ENCODE data around the gene EEF1AKMT2.

EEF1AKMT2 gene

DNA sequence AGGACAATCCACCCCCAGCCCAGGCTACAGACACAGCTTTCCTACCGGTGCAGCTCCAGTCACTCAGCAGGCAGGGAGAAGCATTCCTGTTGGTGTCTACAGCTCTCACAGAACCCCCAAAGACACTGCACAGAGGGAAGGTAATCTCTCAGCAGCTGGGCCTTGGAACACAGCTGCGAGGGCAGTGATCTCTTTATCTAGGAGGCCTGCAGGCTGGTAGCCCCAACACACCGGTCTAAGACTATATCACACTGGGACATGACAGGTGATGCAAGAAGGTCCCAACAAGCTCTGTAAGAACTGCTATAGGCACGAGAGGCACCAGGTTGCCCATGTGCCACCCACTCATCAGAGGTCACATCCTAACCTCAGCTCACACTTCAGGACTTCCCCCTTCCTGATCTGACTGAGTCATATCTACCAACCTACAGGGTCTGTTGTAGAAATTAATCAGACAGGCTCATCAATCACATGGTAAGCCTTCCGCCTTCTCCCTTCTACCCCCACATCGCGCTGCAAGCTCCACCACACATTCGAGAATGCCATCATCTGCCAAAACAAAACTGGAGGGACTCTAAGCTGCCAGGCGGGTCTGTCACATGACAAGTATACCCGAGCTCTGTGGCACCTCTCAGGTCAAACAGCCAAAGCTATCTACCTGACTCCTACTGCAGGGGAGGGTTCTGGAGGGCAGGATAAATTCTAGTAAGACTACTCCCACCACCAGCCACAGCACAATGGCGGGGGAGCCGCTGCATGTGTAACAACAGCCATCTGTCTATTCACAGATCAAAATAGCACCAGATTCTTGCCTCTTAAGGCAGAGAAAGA, 73.6 kb downstream of the EEF1AKMT2 start:
- peak; percentile 64 to 65 for DNase-seq

DNA sequence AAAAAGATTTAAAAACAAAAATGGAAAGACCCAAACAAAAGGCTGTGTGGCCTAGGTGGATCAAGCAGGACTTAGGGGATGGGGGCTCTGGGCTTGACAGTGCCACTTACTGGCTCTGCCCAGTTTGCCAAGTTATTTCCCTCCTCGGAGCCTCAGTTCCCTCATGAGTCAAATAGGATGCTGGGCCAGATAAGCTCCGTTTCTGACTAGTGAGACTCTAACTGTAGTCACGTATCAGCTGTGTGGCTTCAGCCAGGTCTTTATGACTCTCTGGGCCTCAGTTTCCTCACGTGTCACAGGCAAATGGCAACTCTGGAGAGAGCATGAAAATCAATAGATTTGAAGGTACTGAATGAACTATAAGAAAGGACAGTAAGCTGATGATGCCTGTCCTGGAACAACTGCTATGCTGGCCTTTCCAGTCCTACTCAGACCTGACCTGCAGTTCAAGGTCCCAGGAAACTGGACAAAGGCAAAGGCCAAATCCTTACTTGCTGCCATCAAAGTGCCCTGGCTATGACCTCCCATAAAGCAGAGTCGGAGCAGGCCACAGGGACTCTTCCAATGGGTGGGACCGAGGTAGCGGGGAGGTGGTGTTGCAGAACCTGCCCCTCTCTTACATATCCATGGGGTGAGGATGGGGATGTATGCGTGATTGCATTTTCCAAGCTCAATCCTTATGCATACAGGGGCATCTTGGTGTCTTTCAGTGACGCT, 74.5 kb downstream of the EEF1AKMT2 start:
- no peak for DNase-seq

DNA sequence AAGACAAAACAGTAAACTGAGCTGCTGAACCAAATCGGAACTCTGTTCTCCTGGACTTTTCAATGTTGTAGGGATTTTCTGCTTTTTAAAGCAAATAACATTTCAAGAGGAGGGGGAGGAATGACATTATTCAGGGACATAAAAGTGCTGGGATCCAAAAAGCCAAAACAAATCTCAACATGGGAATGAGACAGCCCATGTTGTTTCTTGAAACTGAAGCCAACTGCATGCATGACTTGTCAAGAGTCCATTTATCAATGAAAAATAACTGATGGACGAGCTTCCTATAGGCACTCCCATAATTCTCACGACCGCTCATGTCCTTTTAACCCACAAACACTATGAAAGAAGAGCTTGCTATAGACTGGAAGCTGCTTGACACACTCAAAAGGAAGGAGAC, 75.3 kb downstream of the EEF1AKMT2 start:
- no peak for DNase-seq

DNA sequence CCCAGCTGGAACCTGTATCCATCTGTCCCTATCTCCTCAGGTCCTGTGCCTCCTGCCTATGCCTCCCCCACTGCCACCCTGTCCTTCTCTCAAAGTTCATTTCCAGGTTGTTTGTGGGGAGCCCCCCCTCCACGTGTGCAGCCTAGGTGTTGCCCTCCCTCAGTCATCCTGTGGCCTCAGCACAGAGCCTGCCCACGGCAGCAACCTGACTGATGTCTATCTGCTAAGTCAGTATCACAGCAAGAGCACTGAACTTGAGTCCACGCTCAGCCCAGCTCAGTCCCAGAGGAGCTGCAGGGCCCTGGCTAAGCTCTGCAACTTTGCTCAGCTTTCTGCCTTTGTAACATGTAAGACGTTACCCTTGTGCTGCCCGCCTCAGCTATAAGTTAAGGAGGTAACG, 76.2 kb downstream of the EEF1AKMT2 start:
- DNase-seq, result no peak

DNA sequence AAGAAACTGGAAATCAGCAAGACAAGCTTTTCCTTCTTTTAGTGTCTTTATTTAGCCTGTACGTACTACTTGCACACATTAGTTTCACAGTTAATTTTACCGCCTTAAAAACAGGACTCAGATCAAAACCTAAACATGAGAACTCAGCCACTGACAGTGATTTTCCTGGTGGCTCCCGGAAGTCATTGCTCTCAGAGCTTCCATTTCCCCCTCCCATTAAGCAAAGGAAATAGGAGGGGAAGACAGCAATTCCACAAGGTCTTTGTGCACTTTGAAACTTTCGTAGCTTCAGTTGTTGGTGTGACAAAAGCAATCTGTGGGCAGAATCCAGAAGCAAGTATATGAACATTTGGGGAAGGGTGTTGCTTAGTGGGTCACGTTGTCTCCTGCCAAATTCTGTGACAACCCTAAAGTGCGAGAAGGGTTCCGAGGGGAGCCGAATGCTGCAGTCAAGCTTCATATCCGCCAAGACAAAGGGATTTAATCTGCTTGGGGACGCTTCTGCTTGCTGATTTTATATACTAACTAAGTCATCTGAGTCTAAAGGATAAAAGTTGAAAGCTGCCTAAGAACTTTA, 77.9 kb downstream of the EEF1AKMT2 start:
- DNase-seq, result no peak

DNA sequence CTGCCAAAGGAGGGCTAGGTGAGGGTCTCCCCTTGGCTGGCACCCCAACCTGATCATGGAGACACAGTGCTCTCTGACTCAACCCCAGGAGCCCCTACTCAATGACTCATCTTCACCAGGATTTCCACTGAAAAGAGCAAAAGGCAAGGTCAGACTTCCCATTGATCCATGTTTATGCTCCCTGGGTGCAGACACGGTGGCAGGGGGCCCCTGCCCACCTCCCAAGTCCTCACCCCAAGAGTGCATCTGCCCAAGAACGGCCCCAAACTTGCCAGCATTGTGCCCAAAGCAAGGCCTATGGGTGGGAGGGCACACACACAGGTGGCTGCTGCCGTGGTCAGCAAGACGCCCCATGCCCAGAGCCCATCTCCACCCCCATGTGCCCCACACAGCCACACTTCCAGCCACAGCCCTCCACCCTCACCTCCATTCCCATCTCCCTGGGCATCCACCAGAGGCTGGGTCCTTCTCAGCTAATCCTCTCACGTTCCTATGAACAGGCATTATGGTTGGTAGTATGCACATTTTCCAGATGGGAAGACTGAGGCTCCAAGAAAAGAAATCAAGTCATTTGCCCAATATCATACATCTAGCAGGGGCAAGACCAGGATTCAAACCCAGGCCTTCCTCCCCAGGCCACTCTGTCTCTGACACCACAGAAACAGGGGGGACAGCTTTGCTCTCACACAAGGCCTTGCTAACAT, 78.8 kb downstream of the EEF1AKMT2 start:
- no peak for DNase-seq

DNA sequence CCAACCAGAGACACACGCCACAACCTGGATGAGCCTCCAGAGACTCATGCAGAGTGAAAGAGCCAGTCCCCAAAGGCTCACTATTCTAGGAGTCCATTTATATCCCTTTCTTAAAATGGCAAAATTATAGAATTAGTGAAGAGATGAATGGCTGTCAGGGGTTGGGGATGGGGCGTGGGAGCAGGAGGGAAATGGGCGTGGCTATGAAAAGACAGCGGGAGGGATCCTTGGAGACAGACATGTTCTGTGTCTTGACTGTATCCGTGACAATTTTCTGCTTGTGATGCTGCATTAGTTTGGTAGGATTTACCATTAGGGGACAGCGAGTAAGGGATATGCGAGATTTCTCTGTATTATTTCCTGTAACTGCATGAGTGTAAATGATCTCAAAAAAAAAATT, 80.5 kb downstream of the EEF1AKMT2 start:
- no peak for DNase-seq

DNA sequence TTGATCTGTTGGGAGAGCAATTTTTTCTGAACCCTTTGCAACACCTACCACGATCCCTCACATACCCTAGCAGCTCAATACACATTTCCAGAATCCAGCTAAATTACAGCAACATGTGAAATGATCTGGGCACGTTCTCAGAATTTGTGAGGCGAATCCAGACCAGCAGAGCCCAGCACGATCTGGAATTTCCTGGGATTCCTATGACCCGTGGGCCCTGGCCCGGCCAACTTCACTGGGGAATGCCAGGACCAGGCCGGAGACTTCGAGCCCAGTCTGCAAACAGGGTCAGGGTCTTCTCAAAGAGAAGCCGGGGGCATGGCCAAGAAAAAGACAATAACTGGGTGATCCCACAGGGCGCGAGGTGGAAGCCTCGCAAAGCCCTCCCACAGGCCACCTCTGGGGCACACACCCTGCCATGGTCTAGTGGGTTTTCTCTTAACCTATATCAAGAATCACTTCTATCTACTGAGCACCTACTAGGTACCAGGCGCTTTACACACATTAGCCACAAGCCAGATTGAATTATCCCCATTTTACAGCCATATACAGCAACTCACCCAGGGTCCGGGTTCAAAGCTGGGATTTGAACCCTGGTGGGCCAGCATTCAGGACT, 81.3 kb downstream of the EEF1AKMT2 start:
- DNase-seq, result no peak

DNA sequence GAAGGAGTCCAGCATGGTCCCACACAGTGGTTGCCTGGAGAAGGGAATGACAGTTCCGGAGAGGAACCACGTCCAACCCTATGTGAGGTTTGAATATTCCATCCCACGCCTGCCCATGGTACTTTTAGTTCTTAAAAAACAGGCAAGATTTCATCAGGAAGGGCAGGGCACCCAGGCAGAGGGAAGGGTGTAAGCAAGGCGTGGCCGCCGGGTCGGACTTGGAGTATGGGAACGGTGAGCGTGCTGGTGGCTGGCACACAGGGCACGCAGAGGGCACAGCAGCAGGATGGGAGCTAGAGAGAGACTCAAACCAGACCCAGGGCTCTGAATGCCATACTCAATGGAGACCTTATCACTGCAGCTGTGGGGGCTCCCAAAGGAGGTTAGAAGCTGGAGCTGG, 81.8 kb downstream of the EEF1AKMT2 start:
- no peak for DNase-seq

DNA sequence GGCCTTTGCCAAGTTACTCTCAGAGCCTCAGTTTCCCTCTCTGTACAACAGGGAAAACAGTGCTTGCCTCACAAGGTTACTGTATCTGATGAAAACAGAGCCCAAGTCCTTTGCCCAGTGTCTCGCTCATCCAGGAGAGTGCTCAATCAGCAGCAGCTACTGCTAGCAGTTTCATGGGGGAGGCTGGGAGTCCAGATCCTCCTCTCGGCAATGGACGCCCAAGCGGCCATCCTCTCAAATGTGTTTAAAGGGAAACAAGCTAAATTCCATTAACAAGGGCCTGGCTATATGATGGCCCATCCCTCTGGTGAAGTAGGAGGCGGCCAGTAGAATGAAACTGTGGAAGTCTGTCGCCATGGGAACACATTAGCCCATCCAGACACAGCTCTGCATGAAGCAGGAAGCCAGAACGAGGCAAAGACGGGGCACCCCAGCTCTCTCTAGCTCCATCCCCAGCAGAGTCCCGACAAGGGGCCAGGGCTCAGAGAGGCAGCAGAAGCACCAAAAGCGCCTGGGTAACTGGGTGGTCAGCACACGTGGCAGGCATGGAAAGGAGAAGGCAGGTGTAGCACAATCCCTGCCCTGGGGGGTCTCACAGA, 82.7 kb downstream of the EEF1AKMT2 start:
- no peak for DNase-seq

DNA sequence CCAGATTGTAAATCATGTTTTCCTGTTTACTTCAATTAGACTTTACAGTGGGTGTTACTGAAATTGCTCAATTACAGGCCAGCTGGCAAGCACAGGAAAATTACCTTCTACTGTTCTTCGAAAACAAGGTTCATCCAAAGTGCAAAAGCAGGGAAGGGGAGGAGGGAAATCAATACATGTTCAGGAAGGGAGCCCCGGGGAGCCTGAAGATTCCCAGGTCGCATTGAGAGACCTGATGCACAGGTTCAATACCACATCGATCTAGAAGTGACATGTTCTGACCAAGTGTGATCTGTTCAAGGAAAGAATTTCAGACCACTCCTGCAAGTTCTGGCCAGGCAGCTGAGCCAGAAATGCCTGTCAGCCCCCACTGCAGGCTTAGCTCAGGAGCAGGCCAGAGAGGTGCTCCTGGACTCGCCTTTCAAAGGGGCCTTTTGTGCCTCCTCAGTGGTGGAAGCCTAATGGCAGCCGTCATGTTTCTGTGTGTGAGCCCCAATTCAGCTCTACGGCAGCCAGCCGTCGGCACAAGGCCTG, 83.4 kb downstream of the EEF1AKMT2 start:
- DNase-seq, result no peak
